ENCODE results near the gene CSF1R.

Gene CSF1R

DNA sequence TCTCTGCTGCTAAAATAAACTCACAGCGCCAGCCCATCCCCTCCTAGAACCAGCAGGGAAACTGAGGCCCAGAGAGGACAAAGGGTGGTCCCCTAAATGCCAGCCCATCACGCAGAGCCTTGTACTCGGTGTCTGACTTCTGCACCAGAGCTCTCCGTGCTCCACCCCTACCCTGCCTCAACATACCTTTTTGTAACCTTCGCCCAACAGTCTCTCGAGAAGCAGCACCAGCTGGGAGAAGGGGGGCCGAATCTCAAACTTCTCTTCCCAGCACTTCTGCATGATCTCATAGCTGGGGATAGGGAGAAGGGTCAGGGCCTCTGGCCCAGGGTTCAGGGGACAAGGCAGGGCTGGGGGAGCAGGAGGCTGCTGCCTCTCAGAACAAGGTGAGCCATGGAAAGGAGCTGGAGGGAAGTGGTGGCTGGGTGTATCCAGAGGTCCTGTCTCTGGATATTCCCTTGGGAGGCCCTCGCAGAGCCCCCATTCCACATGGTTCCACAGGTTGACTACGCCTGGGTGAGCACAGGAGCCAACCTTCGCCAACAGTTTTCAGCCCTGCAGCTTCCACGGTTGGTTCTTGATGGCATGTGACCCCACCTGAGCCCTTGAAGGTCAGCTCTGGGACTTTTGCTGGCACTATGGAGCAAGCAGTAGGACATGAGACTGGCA lies 32.3 kb upstream of the CSF1R start:
- no peak overlapping the region for H3K9ac ChIP-seq (ENCODE audit: low read depth, low read length)
- DNase-seq (no peak), ATAC-seq (ENCODE audit: insufficient read depth, low read depth) (no peak)
- no peaks in the 10 kb centered on the region for H3K36me3 ChIP-seq (ENCODE audit: insufficient read depth, low read length)
- H2AFZ ChIP-seq (ENCODE audit: low read depth, low read length), result no peak overlapping the region
- no peaks in the 10 kb centered on the region for H3K27me3 ChIP-seq (ENCODE audit: insufficient read depth, low read length, poor library complexity)
- H3K27ac ChIP-seq (ENCODE audit: low read length), result no peak overlapping the region
- TF ChIP-seq EZH2 (IDR thresholded peaks at IDR 0.05; ENCODE audit: borderline replicate concordance, low read depth, low read length, severe bottlenecking), result no peak
- TF ChIP-seq, protein P1, sequence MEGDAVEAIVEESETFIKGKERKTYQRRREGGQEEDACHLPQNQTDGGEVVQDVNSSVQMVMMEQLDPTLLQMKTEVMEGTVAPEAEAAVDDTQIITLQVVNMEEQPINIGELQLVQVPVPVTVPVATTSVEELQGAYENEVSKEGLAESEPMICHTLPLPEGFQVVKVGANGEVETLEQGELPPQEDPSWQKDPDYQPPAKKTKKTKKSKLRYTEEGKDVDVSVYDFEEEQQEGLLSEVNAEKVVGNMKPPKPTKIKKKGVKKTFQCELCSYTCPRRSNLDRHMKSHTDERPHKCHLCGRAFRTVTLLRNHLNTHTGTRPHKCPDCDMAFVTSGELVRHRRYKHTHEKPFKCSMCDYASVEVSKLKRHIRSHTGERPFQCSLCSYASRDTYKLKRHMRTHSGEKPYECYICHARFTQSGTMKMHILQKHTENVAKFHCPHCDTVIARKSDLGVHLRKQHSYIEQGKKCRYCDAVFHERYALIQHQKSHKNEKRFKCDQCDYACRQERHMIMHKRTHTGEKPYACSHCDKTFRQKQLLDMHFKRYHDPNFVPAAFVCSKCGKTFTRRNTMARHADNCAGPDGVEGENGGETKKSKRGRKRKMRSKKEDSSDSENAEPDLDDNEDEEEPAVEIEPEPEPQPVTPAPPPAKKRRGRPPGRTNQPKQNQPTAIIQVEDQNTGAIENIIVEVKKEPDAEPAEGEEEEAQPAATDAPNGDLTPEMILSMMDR (IDR thresholded peaks at IDR 0.05; ENCODE audit: borderline replicate concordance, extremely low read depth, low read length, poor library complexity, severe bottlenecking), result no peak
- H3K4me1 ChIP-seq (ENCODE audit: insufficient read depth, low read length), result no peaks in the 10 kb centered on the region
- no peak overlapping the region for H3K4me3 ChIP-seq (ENCODE audit: low read depth in 1 of 2, low read length in 2 of 2)
- no peaks in the 10 kb centered on the region for H3K79me2 ChIP-seq (ENCODE audit: insufficient read depth, low read length)
- H3K9me3 ChIP-seq (ENCODE audit: insufficient read depth, low read length, severe bottlenecking), result no peaks in the 10 kb centered on the region
- no peaks in the 10 kb centered on the region for H4K20me1 ChIP-seq (ENCODE audit: insufficient read depth, low read length)
- no peak overlapping the region for H3K4me2 ChIP-seq (ENCODE audit: insufficient read depth, low read length)

DNA sequence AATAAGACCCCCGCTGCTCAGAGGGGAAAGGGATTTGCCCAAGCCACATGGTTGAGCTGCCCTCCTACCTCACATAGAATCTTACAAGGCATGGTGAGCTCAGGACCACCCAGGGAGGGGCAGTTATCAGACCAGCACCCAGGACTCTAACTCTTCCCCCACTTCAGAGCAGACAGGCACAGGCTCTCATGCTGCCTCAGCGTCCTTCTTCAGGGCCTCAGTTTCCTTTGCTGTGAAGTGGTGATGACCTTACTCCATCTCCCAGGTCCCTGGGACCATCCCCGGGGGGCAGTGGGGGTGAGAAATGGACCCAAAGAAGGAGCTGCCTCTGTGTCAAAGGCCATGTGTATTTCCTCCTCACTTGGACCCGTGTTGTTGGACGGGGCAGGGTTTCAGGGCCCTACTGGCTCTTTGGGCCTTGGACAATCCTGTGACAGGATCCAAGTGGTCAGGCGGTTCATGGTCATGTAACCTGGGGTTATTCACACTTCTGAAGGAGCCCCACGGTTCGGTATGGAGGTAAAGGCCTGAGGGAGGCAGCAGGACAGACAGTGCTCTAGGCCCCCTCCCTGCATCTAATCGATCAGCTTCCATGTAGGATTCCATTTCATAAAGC lies 31.7 kb upstream of the CSF1R start:
- Histone ChIP-seq H3K9ac (ENCODE audit: low read depth, low read length) (no peak overlapping the region), H2AFZ (ENCODE audit: low read depth, low read length) (no peak overlapping the region), H3K27me3 (ENCODE audit: insufficient read depth, low read length, poor library complexity) (no peaks in the 10 kb centered on the region), H4K20me1 (ENCODE audit: insufficient read depth, low read length) (no peaks in the 10 kb centered on the region), H3K4me1 (ENCODE audit: insufficient read depth, low read length) (no peaks in the 10 kb centered on the region), H3K79me2 (ENCODE audit: insufficient read depth, low read length) (no peaks in the 10 kb centered on the region), H3K27ac (ENCODE audit: low read length) (no peak overlapping the region), H3K36me3 (ENCODE audit: insufficient read depth, low read length) (no peaks in the 10 kb centered on the region), H3K9me3 (ENCODE audit: insufficient read depth, low read length, severe bottlenecking) (no peaks in the 10 kb centered on the region), H3K4me2 (ENCODE audit: insufficient read depth, low read length) (no peak overlapping the region), H3K4me3 (ENCODE audit: low read depth in 1 of 2, low read length in 2 of 2) (no peak overlapping the region)
- DNase-seq (no peak), ATAC-seq (ENCODE audit: insufficient read depth, low read depth) (no peak)
- TF ChIP-seq, protein P1 (IDR thresholded peaks at IDR 0.05; ENCODE audit: borderline replicate concordance, extremely low read depth, low read length, poor library complexity, severe bottlenecking), result no peak
- TF ChIP-seq EZH2 (IDR thresholded peaks at IDR 0.05; ENCODE audit: borderline replicate concordance, low read depth, low read length, severe bottlenecking), result no peak

DNA sequence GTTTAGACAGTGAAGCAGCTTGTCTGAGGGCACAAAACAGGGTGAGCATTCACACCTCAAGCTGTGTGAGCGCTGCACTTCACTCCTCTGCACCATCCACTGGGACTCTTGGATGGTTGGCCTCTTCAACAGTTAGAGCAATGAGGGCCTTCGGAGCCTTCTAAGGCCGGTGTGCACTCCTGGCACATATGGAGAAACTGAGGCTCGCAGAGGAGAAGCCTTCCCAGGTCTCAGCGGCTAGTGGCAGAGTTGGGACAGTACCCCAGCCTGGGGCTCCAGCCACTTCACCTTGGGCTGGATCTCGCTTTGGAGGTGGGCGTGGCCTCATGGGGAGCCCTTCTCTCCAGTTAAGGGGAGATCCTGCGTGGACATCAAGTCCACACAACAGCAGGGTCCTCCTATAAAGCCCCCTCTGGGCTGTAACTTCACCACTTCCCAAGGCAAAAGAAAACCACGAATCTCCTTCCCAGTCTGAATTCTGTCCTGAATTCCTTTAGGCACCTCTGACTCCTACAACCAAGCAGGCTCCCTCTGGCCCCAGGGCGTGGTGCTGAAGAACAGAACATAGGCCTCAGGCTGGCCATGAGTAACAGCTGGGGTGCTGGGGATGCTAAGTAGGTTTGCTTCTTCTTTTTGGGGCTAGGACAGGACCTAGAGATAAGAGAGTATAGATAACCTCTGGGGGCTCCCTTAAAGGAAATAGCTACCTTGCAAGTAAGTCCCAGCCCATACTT lies 30.5 kb upstream of the CSF1R start:
- DNase-seq, result no peak
- Histone ChIP-seq H4K20me1 (ENCODE audit: insufficient read depth, low read length) (no peaks in the 10 kb centered on the region), H3K4me2 (ENCODE audit: insufficient read depth, low read length) (no peak overlapping the region), H3K4me3 (ENCODE audit: low read depth in 1 of 2, low read length in 2 of 2) (no peak overlapping the region), H3K4me1 (ENCODE audit: insufficient read depth, low read length) (no peaks in the 10 kb centered on the region), H3K79me2 (ENCODE audit: insufficient read depth, low read length) (no peaks in the 10 kb centered on the region), H3K9ac (ENCODE audit: low read depth, low read length) (no peak overlapping the region), H2AFZ (ENCODE audit: low read depth, low read length) (no peak overlapping the region), H3K27me3 (ENCODE audit: insufficient read depth, low read length, poor library complexity) (peaks cover under 1% of the 10 kb centered on the region), H3K36me3 (ENCODE audit: insufficient read depth, low read length) (no peaks in the 10 kb centered on the region), H3K27ac (ENCODE audit: low read length) (no peak overlapping the region), H3K9me3 (ENCODE audit: insufficient read depth, low read length, severe bottlenecking) (no peaks in the 10 kb centered on the region)
- TF ChIP-seq EZH2 (IDR thresholded peaks at IDR 0.05; ENCODE audit: borderline replicate concordance, low read depth, low read length, severe bottlenecking), result no peak
- TF ChIP-seq, protein P1 (IDR thresholded peaks at IDR 0.05; ENCODE audit: borderline replicate concordance, extremely low read depth, low read length, poor library complexity, severe bottlenecking), result no peak
- ATAC-seq (ENCODE audit: insufficient read depth, low read depth), result no peak
